H9 (cell line): ENCODE data around the gene RNF181. TPM values are rescaled to one million over a fixed set of nuclear protein-coding genes. Genes with fewer than 3 reads are reported as not detected.

Experiments used
- DNase-seq: peaks from one replicate; pipeline ENCODE4 v3.0.0-alpha.2; 2017
- H2AFZ ChIP-seq: one replicate; pipeline ENCODE4 v1.6.1; 2013; ENCODE audit warnings: mild to moderate bottlenecking, low read length, control low read depth, moderate library complexity
- H2AK5ac ChIP-seq: 2 replicates; pipeline ENCODE4 v1.6.1; 2013; ENCODE audit warnings: low read length, control low read depth, mixed read lengths; ENCODE audit not compliant: insufficient read length
- H2BK120ac ChIP-seq: one replicate; pipeline ENCODE4 v1.6.1; 2013; ENCODE audit warnings: low read depth, mild to moderate bottlenecking, low read length, control low read depth, inconsistent platforms; ENCODE audit not compliant: poor library complexity, severe bottlenecking
- H2BK12ac ChIP-seq: 2 replicates; pipeline ENCODE4 v1.6.1; 2013; ENCODE audit warnings: low read length, control low read depth, mixed read lengths, low read depth; ENCODE audit not compliant: insufficient read length
- H2BK15ac ChIP-seq: 2 replicates; pipeline ENCODE4 v1.6.1; 2013; ENCODE audit warnings: low read depth, low read length, control low read depth
- H2BK20ac ChIP-seq: one replicate; pipeline ENCODE4 v1.6.1; 2013; ENCODE audit warnings: low read depth, mild to moderate bottlenecking, low read length, control low read depth, inconsistent platforms; ENCODE audit not compliant: poor library complexity, severe bottlenecking
- H2BK5ac ChIP-seq: 2 replicates; pipeline ENCODE4 v1.6.1; 2013; ENCODE audit warnings: low read length, control low read depth, mixed read lengths; ENCODE audit not compliant: insufficient read length
- H3K14ac ChIP-seq: 2 replicates; pipeline ENCODE4 v1.6.1; 2013; ENCODE audit warnings: low read length, control low read depth; ENCODE audit not compliant: insufficient read depth
- H3K18ac ChIP-seq: 2 replicates; pipeline ENCODE4 v1.6.1; 2013; ENCODE audit warnings: low read depth, mild to moderate bottlenecking, mixed read lengths, low read length, control low read depth; ENCODE audit not compliant: insufficient read length
- H3K23ac ChIP-seq: 2 replicates; pipeline ENCODE4 v1.6.1; 2013; ENCODE audit warnings: low read length, control low read depth, mixed read lengths, low read depth; ENCODE audit not compliant: insufficient read length
- H3K23me2 ChIP-seq: 2 replicates; pipeline ENCODE4 v1.6.1; 2013; ENCODE audit warnings: low read depth, mild to moderate bottlenecking, mixed read lengths, low read length, control low read depth; ENCODE audit not compliant: insufficient read length, poor library complexity, severe bottlenecking
- H3K27ac ChIP-seq: 2 replicates; pipeline ENCODE4 v1.5.1; 2013; ENCODE audit warnings: low read length, control low read depth, mixed read lengths, low read depth; ENCODE audit not compliant: insufficient read length
- H3K27me3 ChIP-seq: 2 replicates; pipeline ENCODE4 v1.6.1; 2013; ENCODE audit warnings: low read length, control low read depth, inconsistent platforms; ENCODE audit not compliant: insufficient read depth
- H3K4ac ChIP-seq: 2 replicates; pipeline ENCODE4 v1.6.1; 2013; ENCODE audit warnings: low read depth, mild to moderate bottlenecking, control low read depth, inconsistent platforms, low read length, moderate library complexity
- H3K4me1 ChIP-seq: 2 replicates; pipeline ENCODE4 v1.6.1; 2013; ENCODE audit warnings: low read length, control low read depth, inconsistent platforms; ENCODE audit not compliant: insufficient read depth
- H3K4me2 ChIP-seq: 2 replicates; pipeline ENCODE4 v1.6.1; 2013; ENCODE audit warnings: low read length, control low read depth, mixed read lengths; ENCODE audit not compliant: insufficient read length, insufficient read depth
- H3K56ac ChIP-seq: 2 replicates; pipeline ENCODE4 v1.6.1; 2013; ENCODE audit warnings: low read depth, mild to moderate bottlenecking, mixed read lengths, low read length, control low read depth; ENCODE audit not compliant: insufficient read length
- H3K79me1 ChIP-seq: 2 replicates; pipeline ENCODE4 v1.6.1; 2013; ENCODE audit warnings: low read depth, mild to moderate bottlenecking, moderate library complexity, low read length, control low read depth, inconsistent platforms; ENCODE audit not compliant: insufficient read depth, poor library complexity, severe bottlenecking
- H3K79me2 ChIP-seq: 2 replicates; pipeline ENCODE4 v1.6.1; 2013; ENCODE audit warnings: low read length, control low read depth, inconsistent platforms; ENCODE audit not compliant: insufficient read depth
- H3K9ac ChIP-seq: 2 replicates; pipeline ENCODE4 v1.6.1; 2013; ENCODE audit warnings: low read length, control low read depth, mixed read lengths; ENCODE audit not compliant: insufficient read length; ENCODE audit errors: extremely low read depth
- H3K9me3 ChIP-seq: one replicate; pipeline ENCODE4 v1.6.1; 2013; ENCODE audit warnings: low read depth, low read length, inconsistent platforms; ENCODE audit not compliant: control insufficient read depth
- H3T11ph ChIP-seq: one replicate; pipeline ENCODE4 v1.6.1; 2013; ENCODE audit warnings: mild to moderate bottlenecking, low read length, control low read depth, inconsistent platforms
- H4K20me1 ChIP-seq: one replicate; pipeline ENCODE4 v1.6.1; 2013; ENCODE audit not compliant: control insufficient read depth, insufficient read length, insufficient read depth
- H4K5ac ChIP-seq: 2 replicates; pipeline ENCODE4 v1.6.1; 2013; ENCODE audit warnings: low read depth, mild to moderate bottlenecking, mixed read lengths, low read length, control low read depth; ENCODE audit not compliant: insufficient read length
- H4K8ac ChIP-seq: replicated peaks from 2 replicates; pipeline ENCODE4 v1.6.1; 2013; ENCODE audit warnings: low read length, control low read depth, mixed read lengths, low read depth; ENCODE audit not compliant: insufficient read length
- H4K91ac ChIP-seq: 2 replicates; pipeline ENCODE4 v1.6.1; 2013; ENCODE audit warnings: low read depth, mild to moderate bottlenecking, moderate library complexity, mixed read lengths, low read length, control low read depth; ENCODE audit not compliant: insufficient read length
- H3K27ac Mint-ChIP-seq, 3 experiments: 2 replicates in 2 of 3; 3 replicates in 1 of 3; pipeline ENCODE4 v1.8.0; 2020 to 2021; ENCODE audit warnings: mixed read lengths in 3 of 3, mild to moderate bottlenecking in 1 of 3, moderate library complexity in 1 of 3
- H3K27me3 Mint-ChIP-seq: 2 replicates; pipeline ENCODE4 v1.8.0; 2021; ENCODE audit warnings: low read depth, mild to moderate bottlenecking, moderate library complexity, mixed read lengths
- H3K36me3 Mint-ChIP-seq, 3 experiments: 2 replicates in 2 of 3; 3 replicates in 1 of 3; pipeline ENCODE4 v1.8.0; 2020 to 2021; ENCODE audit warnings: low read depth in 3 of 3, mixed read lengths in 3 of 3; ENCODE audit not compliant: insufficient read depth in 1 of 3
- H3K4me1 Mint-ChIP-seq, 2 experiments: 2 replicates each; pipeline ENCODE4 v1.8.0; 2020; ENCODE audit warnings: mixed read lengths in 2 of 2
- H3K4me3 Mint-ChIP-seq, 2 experiments: 2 replicates in 1 of 2; 3 replicates in 1 of 2; pipeline ENCODE4 v1.8.0; 2020 to 2021; ENCODE audit warnings: mild to moderate bottlenecking in 2 of 2, mixed read lengths in 2 of 2, moderate library complexity in 1 of 2
- H3K9me3 Mint-ChIP-seq, 2 experiments: 2 replicates in 1 of 2; 3 replicates in 1 of 2; pipeline ENCODE4 v1.8.0; 2020; ENCODE audit warnings: mild to moderate bottlenecking in 2 of 2, mixed read lengths in 2 of 2, moderate library complexity in 1 of 2
- CTCF ChIP-seq: fragments of 200-600 bp; sonication (generic); conservative IDR thresholded peaks from 3 replicates; pipeline ENCODE4 v1.8.0; 2021; ENCODE audit warnings: antibody characterized with exemption, mild to moderate bottlenecking
- WGBS: extraction: QIAGEN DNeasy Blood & Tissue Kit; methylation state at CpG from one replicate; pipeline ENCODE4 v1.1.7; 2013; ENCODE audit warnings: missing lambda C conversion rate, low lambda C conversion rate, mixed read lengths; ENCODE audit not compliant: insufficient read length; ENCODE audit errors: extremely low coverage; 5-methylcytosine and 5-hydroxymethylcytosine counted together
- total RNA-seq: library from RNA; stranded (reverse); gene quantifications from 2 replicates; pipeline ENCODE4 v1.2.1, GENCODE V29; 2021

The RNF181 gene
- total RNA-seq, 1 experiment from 2014 or later: 122 TPM

GRCh38 chr2:85604568-85605339, 9.2 kb downstream of the RNF181 start:
- Histone ChIP-seq H3K4ac (no peak overlapping the region), H3K4me2 (no peak overlapping the region), H4K8ac (no peak overlapping the region), H3K79me1 (no peaks in the 10 kb centered on the region), H2BK12ac (no peak overlapping the region), H3K4me1 (peaks cover 3% of the 10 kb centered on the region; the same call in 1 of the 2 replicates), H3K56ac (no peak overlapping the region), H4K5ac (no peak overlapping the region), H4K91ac (no peak overlapping the region), H2BK15ac (no peak overlapping the region), H2BK120ac (no peak overlapping the region), H3T11ph (no peak overlapping the region), H3K27ac (no peak overlapping the region), H3K9ac (no peak overlapping the region), H2AFZ (no peak overlapping the region), H3K9me3 (no peaks in the 10 kb centered on the region), H3K79me2 (no peaks in the 10 kb centered on the region), H2BK5ac (no peak overlapping the region), H2BK20ac (no peak overlapping the region), H3K14ac (no peak overlapping the region), H4K20me1 (no peaks in the 10 kb centered on the region), H3K27me3 (no peaks in the 10 kb centered on the region), H3K23me2 (peaks cover 4% of the 10 kb centered on the region), H2AK5ac (no peak overlapping the region), H3K23ac (no peak overlapping the region), H3K18ac (no peak overlapping the region)
- DNase-seq: no peak
- H3K9me3 Mint-ChIP-seq: no peaks in the 10 kb centered on the region
- no peak for TF ChIP-seq CTCF
- peak overlapping the region in 1 of 2 experiments; percentile 51; a peak in 2 of 5 replicates for H3K4me3 Mint-ChIP-seq
- peaks cover 10 to 33% (median 21%) of the 10 kb centered on the region in 3 experiments; a peak in 6 of 7 replicates for H3K36me3 Mint-ChIP-seq
- H3K4me1 Mint-ChIP-seq: peaks cover 17 to 20% of the 10 kb centered on the region in 2 experiments
- no peak overlapping the region for H3K27ac Mint-ChIP-seq
- no peaks in the 10 kb centered on the region for H3K27me3 Mint-ChIP-seq
- no CpG with 5 or more reads among the region's 6 CpGs for WGBS
